LNCAP (cell line): Measurements from ENCODE around the gene LCP2.

Source experiments
- CTCF ChIP-seq: fragments of 450-650 bp; IDR thresholded peaks from 2 replicates; pipeline ENCODE4 v1.5.1; 2017; ENCODE audit warnings: mild to moderate bottlenecking

The LCP2 gene

DNA sequence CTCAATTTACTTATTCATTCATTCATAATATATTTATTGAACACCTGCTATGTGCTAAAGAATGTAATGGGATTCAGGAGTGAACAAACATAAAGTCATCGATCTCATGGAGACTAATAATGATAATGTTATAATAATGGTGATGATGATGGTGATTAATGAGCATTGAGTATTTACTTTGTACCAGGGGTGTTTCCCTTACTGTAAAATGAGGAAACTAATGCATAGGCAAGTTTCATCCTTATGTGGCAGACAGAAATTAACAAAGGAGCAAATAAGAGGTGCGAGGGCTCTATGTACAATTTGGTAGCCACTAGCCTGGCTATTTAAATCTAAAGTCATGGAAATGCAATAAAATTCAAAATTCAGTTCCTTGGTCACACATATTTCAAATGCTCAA is 11.1 kb upstream of the LCP2 start:
- no peak for TF ChIP-seq CTCF

- no peak for TF ChIP-seq CTCF
Observed at GRCh38 chr5:170307575-170308465, 10.2 kb upstream of the LCP2 start.

GRCh38 chr5:170306381-170306831 is 8.8 kb upstream of the LCP2 start:
- no peak for TF ChIP-seq CTCF

GRCh38 chr5:170305646-170306025 is 8.1 kb upstream of the LCP2 start:
- no peak for TF ChIP-seq CTCF

GRCh38 chr5:170305016-170305645 is 7.6 kb upstream of the LCP2 start:
- TF ChIP-seq CTCF = no peak

GRCh38 chr5:170303549-170303948 is 6.0 kb upstream of the LCP2 start:
- TF ChIP-seq CTCF = no peak

GRCh38 chr5:170302653-170303501 is 5.3 kb upstream of the LCP2 start:
- TF ChIP-seq CTCF = no peak
